Measurements from ENCODE around the gene LDAF1.
"Not testable (repeated sequence)": the region's sequence is repeated elsewhere in the genome, so short reads cannot be mapped to it uniquely, and the experiment has no call there.

Gene LDAF1
- total RNA-seq: 13.3 reads per million, percentile 38 among the genes with 10 or more reads in this experiment

- DNase-seq: peak; percentile 72
Measured at GRCh38 chr16:21158208-21159110, at the start of gene LDAF1. TSS of gene LDAF1 (plus strand) at chr16:21158674. CDS start at chr16:21161183, 2,509 bp downstream.

- not testable (repeated sequence) for DNase-seq
Measured at GRCh38 chr16:21115551-21115950, 42.9 kb upstream of the LDAF1 start.

- no peak for DNase-seq
Measured at GRCh38 chr16:21116148-21116693, 42.3 kb upstream of the LDAF1 start.

- DNase-seq: no peak
Measured at GRCh38 chr16:21117567-21117966, 40.9 kb upstream of the LDAF1 start.

- DNase-seq: no peak
Measured at GRCh38 chr16:21120976-21121520, 37.4 kb upstream of the LDAF1 start.

- DNase-seq: no peak
Measured at GRCh38 chr16:21125191-21125590, 33.3 kb upstream of the LDAF1 start.

- no peak for DNase-seq
Measured at GRCh38 chr16:21126518-21126917, 32.0 kb upstream of the LDAF1 start.

- no peak for DNase-seq
Measured at GRCh38 chr16:21128991-21129390, 29.5 kb upstream of the LDAF1 start.

GRCh38 chr16:21130811-21131210 is 27.7 kb upstream of the LDAF1 start:
- DNase-seq: no peak

- no peak for DNase-seq
Measured at GRCh38 chr16:21134053-21134452, 24.4 kb upstream of the LDAF1 start.

- DNase-seq: no peak
Measured at GRCh38 chr16:21145738-21146137, 12.7 kb upstream of the LDAF1 start.

GRCh38 chr16:21150375-21151001 is 8.0 kb upstream of the LDAF1 start, which contains the start of gene DNAH3:
TSS of gene DNAH3 (minus strand) at chr16:21150846. CDS start at chr16:21150319, 527 bp downstream.
- DNase-seq: no peak

- DNase-seq: not testable (repeated sequence)
Measured at GRCh38 chr16:21152160-21153030, 6.1 kb upstream of the LDAF1 start.

- DNase-seq: not testable (repeated sequence)
Measured at GRCh38 chr16:21153124-21153729, 5.2 kb upstream of the LDAF1 start.

- not testable (repeated sequence) for DNase-seq
Measured at GRCh38 chr16:21156011-21156410, 2.5 kb upstream of the LDAF1 start.

GRCh38 chr16:21156767-21157467 is 1.6 kb upstream of the LDAF1 start:
- no peak for DNase-seq

GRCh38 chr16:21157632-21158031 is 842 bp upstream of the LDAF1 start:
- no peak for DNase-seq

- DNase-seq: no peak
Measured at GRCh38 chr16:21159281-21159951, 942 bp downstream of the LDAF1 start.

GRCh38 chr16:21160276-21160675 is 1.8 kb downstream of the LDAF1 start:
- no peak for DNase-seq

GRCh38 chr16:21161211-21161610 is 2.7 kb downstream of the LDAF1 start:
- no peak for DNase-seq
